Testis (tissue), 2 donors: Measurements from ENCODE around the gene RPS3.

Experiments used
- POLR2A ChIP-seq: fragments of 450-650 bp; IDR thresholded peaks from one replicate; pipeline ENCODE4 v1.6.1; 2017; ENCODE audit warnings: antibody characterized with exemption, mild to moderate bottlenecking, moderate library complexity
- TF ChIP-seq, protein P1 (sequence below), 3 experiments: fragments of 450-650 bp in 2 of 3; fragments of 200-600 bp in 1 of 3; sonication (generic) in 1 of 3; IDR thresholded peaks; one replicate each; pipeline ENCODE4 v1.5.1; 2016 to 2019; ENCODE audit warnings: antibody characterized with exemption in 3 of 3, mild to moderate bottlenecking in 2 of 3, moderate library complexity in 1 of 3

GRCh38 chr11:75421902-75422247, 22.6 kb downstream of the RPS3 start:
- TF ChIP-seq, protein P1, sequence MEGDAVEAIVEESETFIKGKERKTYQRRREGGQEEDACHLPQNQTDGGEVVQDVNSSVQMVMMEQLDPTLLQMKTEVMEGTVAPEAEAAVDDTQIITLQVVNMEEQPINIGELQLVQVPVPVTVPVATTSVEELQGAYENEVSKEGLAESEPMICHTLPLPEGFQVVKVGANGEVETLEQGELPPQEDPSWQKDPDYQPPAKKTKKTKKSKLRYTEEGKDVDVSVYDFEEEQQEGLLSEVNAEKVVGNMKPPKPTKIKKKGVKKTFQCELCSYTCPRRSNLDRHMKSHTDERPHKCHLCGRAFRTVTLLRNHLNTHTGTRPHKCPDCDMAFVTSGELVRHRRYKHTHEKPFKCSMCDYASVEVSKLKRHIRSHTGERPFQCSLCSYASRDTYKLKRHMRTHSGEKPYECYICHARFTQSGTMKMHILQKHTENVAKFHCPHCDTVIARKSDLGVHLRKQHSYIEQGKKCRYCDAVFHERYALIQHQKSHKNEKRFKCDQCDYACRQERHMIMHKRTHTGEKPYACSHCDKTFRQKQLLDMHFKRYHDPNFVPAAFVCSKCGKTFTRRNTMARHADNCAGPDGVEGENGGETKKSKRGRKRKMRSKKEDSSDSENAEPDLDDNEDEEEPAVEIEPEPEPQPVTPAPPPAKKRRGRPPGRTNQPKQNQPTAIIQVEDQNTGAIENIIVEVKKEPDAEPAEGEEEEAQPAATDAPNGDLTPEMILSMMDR (IDR thresholded peaks at IDR 0.05): no peak
- TF ChIP-seq POLR2A: no peak
